A673 (cell line): ENCODE data around the gene TRAPPC12.

Experiments
- EZH2 ChIP-seq: fragments of 200-600 bp; sonication (generic); IDR thresholded peaks from 2 replicates; pipeline ENCODE4 v1.6.1; 2017; ENCODE audit warnings: borderline replicate concordance, low read depth, mild to moderate bottlenecking, mixed read lengths, antibody characterized with exemption, low read length; ENCODE audit not compliant: poor library complexity, severe bottlenecking
- TF ChIP-seq, protein P1 (sequence below): fragments of 300-800, 200-600 bp; sonication (generic); conservative IDR thresholded peaks from 2 replicates; pipeline ENCODE4 v1.5.1; 2017; ENCODE audit warnings: low read depth, mild to moderate bottlenecking, antibody characterized with exemption, low read length, moderate library complexity, mixed read lengths

DNA sequence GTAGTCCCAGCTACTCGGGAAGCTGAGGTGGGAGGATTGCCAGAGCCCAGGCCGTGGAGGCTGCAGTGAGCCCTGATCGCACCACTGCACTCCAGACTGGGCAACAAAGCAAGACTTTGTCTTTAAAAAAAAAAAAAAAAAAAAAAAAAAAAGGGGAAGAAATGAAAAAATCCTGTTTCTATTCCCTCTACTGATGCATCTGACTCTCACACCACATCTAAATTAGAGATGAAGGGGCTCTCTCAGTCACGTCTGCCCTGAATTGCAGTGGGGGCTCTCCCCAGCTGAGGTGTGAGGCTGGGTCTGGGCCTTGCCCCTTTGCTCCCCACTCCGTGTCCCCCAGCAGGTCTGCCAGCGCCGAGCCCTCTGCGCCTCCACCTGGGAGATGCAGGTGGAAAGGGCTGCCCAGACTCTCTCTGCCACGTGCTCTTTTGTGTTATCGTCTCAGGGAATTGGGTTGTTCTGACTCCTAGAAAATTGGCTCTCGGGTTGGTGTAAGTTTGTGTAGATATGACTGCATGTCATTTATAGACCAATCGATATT, 30.2 kb downstream of the TRAPPC12 start:
- TF ChIP-seq, protein P1, sequence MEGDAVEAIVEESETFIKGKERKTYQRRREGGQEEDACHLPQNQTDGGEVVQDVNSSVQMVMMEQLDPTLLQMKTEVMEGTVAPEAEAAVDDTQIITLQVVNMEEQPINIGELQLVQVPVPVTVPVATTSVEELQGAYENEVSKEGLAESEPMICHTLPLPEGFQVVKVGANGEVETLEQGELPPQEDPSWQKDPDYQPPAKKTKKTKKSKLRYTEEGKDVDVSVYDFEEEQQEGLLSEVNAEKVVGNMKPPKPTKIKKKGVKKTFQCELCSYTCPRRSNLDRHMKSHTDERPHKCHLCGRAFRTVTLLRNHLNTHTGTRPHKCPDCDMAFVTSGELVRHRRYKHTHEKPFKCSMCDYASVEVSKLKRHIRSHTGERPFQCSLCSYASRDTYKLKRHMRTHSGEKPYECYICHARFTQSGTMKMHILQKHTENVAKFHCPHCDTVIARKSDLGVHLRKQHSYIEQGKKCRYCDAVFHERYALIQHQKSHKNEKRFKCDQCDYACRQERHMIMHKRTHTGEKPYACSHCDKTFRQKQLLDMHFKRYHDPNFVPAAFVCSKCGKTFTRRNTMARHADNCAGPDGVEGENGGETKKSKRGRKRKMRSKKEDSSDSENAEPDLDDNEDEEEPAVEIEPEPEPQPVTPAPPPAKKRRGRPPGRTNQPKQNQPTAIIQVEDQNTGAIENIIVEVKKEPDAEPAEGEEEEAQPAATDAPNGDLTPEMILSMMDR, result no peak
- TF ChIP-seq EZH2, result no peak
